ENCODE data around the gene ZNF473. TPM values are rescaled to one million over a fixed set of nuclear protein-coding genes. Genes with fewer than 3 reads are reported as not detected.

ZNF473 gene
- total RNA-seq, 1 experiment from 2014 or later: 13.4 TPM

DNA sequence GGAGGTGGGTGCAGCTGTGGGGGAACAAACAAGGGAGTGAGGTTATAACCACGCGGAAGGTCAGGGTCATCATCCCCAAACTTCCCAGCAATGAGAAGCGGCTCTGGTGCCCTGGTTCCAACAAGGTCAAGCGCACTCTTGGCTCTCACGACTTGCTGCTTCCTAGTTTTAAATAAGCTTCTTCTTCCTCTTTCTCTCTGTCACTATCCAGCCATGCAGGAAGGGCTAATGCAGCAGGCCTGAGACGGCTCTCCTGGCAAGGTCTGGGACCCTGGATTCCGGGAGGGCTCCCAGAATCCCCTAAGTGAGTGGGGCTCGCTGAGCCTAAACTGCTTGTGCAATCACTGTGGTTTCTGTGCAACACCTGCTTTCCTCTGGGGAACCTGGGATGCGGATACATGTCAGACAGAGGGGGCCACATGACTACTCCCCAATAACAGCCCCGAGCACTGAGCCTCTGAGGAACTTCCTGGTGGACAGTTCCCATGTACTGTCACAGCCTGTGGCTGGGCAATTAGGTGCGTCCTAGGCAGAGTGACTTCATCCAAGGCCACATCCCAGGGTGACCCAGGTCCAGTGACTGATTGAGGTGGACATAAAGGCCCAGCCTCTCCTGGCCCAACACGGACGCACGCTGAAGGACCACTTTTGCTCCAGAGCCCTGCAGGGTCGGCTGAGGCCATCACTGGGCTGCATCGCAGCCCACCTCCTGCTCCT, 24.8 kb upstream of the ZNF473 start:
- Mint-ChIP-seq H3K27me3 (ENCODE audit: insufficient read depth, unreplicated experiment) (no peaks in the 10 kb centered on the region), H3K4me1 (ENCODE audit: insufficient read depth, unreplicated experiment) (peaks cover 11% of the 10 kb centered on the region), H3K9me3 (ENCODE audit: unreplicated experiment) (no peaks in the 10 kb centered on the region), H3K36me3 (ENCODE audit: insufficient read depth, unreplicated experiment) (peaks cover 83% of the 10 kb centered on the region), H3K27ac (ENCODE audit: low read depth, unreplicated experiment) (no peak overlapping the region), H3K4me3 (ENCODE audit: unreplicated experiment) (no peak overlapping the region)
- POLR2A ChIA-PET: no interaction called here
- intact Hi-C loops (cut with micrococcal nuclease): no loop called here
- CTCF ChIA-PET: interaction anchor here (0.9 kb wide), 1 partner anchor 135 kb away, joined by 3 read pairs; no protein-coding TSS in a partner anchor
- BruUV-seq (replicated peaks): no TSS peak
- DNase-seq (ENCODE audit: unreplicated experiment): no peak
- TF ChIP-seq, protein P1, sequence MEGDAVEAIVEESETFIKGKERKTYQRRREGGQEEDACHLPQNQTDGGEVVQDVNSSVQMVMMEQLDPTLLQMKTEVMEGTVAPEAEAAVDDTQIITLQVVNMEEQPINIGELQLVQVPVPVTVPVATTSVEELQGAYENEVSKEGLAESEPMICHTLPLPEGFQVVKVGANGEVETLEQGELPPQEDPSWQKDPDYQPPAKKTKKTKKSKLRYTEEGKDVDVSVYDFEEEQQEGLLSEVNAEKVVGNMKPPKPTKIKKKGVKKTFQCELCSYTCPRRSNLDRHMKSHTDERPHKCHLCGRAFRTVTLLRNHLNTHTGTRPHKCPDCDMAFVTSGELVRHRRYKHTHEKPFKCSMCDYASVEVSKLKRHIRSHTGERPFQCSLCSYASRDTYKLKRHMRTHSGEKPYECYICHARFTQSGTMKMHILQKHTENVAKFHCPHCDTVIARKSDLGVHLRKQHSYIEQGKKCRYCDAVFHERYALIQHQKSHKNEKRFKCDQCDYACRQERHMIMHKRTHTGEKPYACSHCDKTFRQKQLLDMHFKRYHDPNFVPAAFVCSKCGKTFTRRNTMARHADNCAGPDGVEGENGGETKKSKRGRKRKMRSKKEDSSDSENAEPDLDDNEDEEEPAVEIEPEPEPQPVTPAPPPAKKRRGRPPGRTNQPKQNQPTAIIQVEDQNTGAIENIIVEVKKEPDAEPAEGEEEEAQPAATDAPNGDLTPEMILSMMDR (IDR thresholded peaks at IDR 0.05; ENCODE audit: unreplicated experiment): no peak

DNA sequence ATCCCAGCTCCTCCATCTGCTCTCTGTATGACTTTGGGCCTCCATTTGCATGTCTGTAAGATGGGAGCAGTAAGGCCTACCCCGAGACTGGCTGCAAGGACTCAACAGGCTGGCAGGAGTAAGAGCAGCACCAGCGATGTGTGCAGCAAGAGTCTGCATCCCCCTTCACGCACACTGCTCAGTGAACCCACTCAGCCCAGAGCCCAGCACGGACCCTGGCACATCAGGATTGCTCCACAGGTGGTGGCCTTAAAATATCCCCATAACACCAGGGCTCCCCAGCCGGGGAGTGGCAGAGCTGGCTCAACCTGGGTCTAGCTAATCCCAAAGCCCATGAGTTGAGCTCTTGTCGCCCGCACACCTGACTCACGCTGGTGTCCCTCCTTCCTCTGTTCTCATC, 24.0 kb upstream of the ZNF473 start:
- H3K27ac Mint-ChIP-seq (ENCODE audit: low read depth, unreplicated experiment): no peak overlapping the region
- BruUV-seq (replicated peaks): no TSS peak
- no peaks in the 10 kb centered on the region for H3K27me3 Mint-ChIP-seq (ENCODE audit: insufficient read depth, unreplicated experiment)
- H3K4me1 Mint-ChIP-seq (ENCODE audit: insufficient read depth, unreplicated experiment): peaks cover 11% of the 10 kb centered on the region
- CTCF ChIA-PET: interaction anchor here (0.6 to 1.1 kb wide), 2 partner anchors 64 to 97 kb away, joined by 3 read pairs; no protein-coding TSS in a partner anchor
- TF ChIP-seq, protein P1 (IDR thresholded peaks at IDR 0.05; ENCODE audit: unreplicated experiment): no peak
- DNase-seq (ENCODE audit: unreplicated experiment): no peak
- H3K9me3 Mint-ChIP-seq (ENCODE audit: unreplicated experiment): no peaks in the 10 kb centered on the region
- H3K36me3 Mint-ChIP-seq (ENCODE audit: insufficient read depth, unreplicated experiment): peaks cover 75% of the 10 kb centered on the region
- no peak overlapping the region for H3K4me3 Mint-ChIP-seq (ENCODE audit: unreplicated experiment)
- intact Hi-C loops (cut with micrococcal nuclease): no loop called here
- POLR2A ChIA-PET: interaction anchor here (0.6 kb wide), 1 partner anchor 8 kb away, joined by 3 read pairs; no protein-coding TSS in a partner anchor

DNA sequence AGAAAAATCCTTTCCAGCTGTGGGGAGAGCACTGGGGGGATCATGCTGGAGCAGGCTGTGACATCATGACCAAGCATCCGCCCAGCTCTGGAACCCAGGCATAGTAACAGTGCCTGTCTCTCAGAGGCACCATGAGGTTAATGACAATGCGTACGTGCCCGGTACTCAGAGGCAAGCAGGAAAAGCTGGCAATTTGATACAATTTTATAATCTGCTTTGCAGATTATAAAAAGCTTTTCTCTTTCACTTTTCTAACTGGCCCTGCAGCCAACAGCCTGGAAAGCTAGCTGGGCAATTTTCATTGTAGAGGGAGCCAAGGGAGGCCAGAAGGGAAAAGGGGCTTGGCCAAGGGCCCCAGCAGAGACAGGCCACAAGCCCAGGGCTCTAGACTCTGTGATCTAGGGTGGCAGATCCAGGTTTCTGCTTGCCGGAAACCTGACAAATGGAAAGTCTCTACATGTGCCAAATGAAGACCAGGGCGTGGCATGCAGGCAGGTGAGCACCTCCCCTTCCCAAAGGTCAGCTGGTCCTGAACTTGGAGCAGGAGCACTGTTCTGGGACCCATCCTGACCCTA, 23.3 kb upstream of the ZNF473 start:
- H3K36me3 Mint-ChIP-seq (ENCODE audit: insufficient read depth, unreplicated experiment): peaks cover 73% of the 10 kb centered on the region
- H3K27me3 Mint-ChIP-seq (ENCODE audit: insufficient read depth, unreplicated experiment): no peaks in the 10 kb centered on the region
- H3K27ac Mint-ChIP-seq (ENCODE audit: low read depth, unreplicated experiment): no peak overlapping the region
- ChIA-PET POLR2A (interaction anchor here (1.7 kb wide), 1 partner anchor 9 kb away, joined by 5 read pairs; no protein-coding TSS in a partner anchor), CTCF (interaction anchor here (0.6 to 1.1 kb wide), 3 partner anchors 20 to 98 kb away, joined by 3 read pairs; no protein-coding TSS in a partner anchor)
- intact Hi-C loops (cut with micrococcal nuclease): no loop called here
- H3K4me3 Mint-ChIP-seq (ENCODE audit: unreplicated experiment): no peak overlapping the region
- BruUV-seq (replicated peaks): no TSS peak
- no peak for DNase-seq (ENCODE audit: unreplicated experiment)
- H3K9me3 Mint-ChIP-seq (ENCODE audit: unreplicated experiment): no peaks in the 10 kb centered on the region
- TF ChIP-seq, protein P1 (IDR thresholded peaks at IDR 0.05; ENCODE audit: unreplicated experiment): no peak
- peaks cover 11% of the 10 kb centered on the region for H3K4me1 Mint-ChIP-seq (ENCODE audit: insufficient read depth, unreplicated experiment)

- peaks cover 11% of the 10 kb centered on the region for H3K4me1 Mint-ChIP-seq (ENCODE audit: insufficient read depth, unreplicated experiment)
- ChIA-PET POLR2A (interaction anchor here (0.6 to 1.7 kb wide), 4 partner anchors 10 to 74 kb away, joined by 3 to 7 read pairs (median 5); partner anchors contain the start of genes NUP62 and VRK3), CTCF (interaction anchor here (0.9 to 1.1 kb wide), 2 partner anchors 20 to 66 kb away, joined by 3 to 4 read pairs; no protein-coding TSS in a partner anchor)
- peaks cover 67% of the 10 kb centered on the region for H3K36me3 Mint-ChIP-seq (ENCODE audit: insufficient read depth, unreplicated experiment)
- no peak overlapping the region for H3K27ac Mint-ChIP-seq (ENCODE audit: low read depth, unreplicated experiment)
- TF ChIP-seq, protein P1 (IDR thresholded peaks at IDR 0.05; ENCODE audit: unreplicated experiment): no peak
- no peaks in the 10 kb centered on the region for H3K9me3 Mint-ChIP-seq (ENCODE audit: unreplicated experiment)
- no peak overlapping the region for H3K4me3 Mint-ChIP-seq (ENCODE audit: unreplicated experiment)
- DNase-seq (ENCODE audit: unreplicated experiment): no peak
- intact Hi-C loops (cut with micrococcal nuclease): no loop called here
- H3K27me3 Mint-ChIP-seq (ENCODE audit: insufficient read depth, unreplicated experiment): no peaks in the 10 kb centered on the region
- no TSS peak for BruUV-seq (replicated peaks)
These were observed 22.5 kb upstream of the ZNF473 start for GRCh38 chr19:50003254-50003788.

Data from MCF 10A (cell line).